Activated CD4-positive, alpha-beta memory T cell treated with anti-CD3 and anti-CD28 coated beads for 36 hours (primary cell): ENCODE measurements around the gene TNKS2. TPM values are rescaled to one million over a fixed set of nuclear protein-coding genes. Genes with fewer than 3 reads are reported as not detected.

ENCODE experiments used
- CTCF ChIA-PET: fragments of 350-600 bp; sonication (Branson Sonifier 250); formaldehyde crosslinking; loops from one replicate; lab custom pipeline; 2021; ENCODE audit warnings: antibody characterized with exemption, inconsistent platforms; lab: Charles Lee
- POLR2A ChIA-PET: fragments of 350-600 bp; sonication (Branson Sonifier 250); formaldehyde crosslinking; loops from one replicate; lab custom pipeline; 2021; ENCODE audit warnings: antibody characterized with exemption; lab: Charles Lee
- DNase-seq: peaks from one replicate; pipeline ENCODE4 v3.0.0-alpha.2; 2020
- H3K27ac Mint-ChIP-seq: one replicate; pipeline ENCODE4 v1.8.0; 2021; ENCODE audit warnings: mixed read lengths
- H3K27me3 Mint-ChIP-seq: one replicate; pipeline ENCODE4 v1.8.0; 2021; ENCODE audit warnings: mixed read lengths
- H3K36me3 Mint-ChIP-seq: one replicate; pipeline ENCODE4 v1.8.0; 2021; ENCODE audit warnings: mixed read lengths
- H3K4me1 Mint-ChIP-seq: one replicate; pipeline ENCODE4 v1.8.0; 2021; ENCODE audit warnings: low read depth, mixed read lengths
- H3K4me3 Mint-ChIP-seq: one replicate; pipeline ENCODE4 v1.8.0; 2021; ENCODE audit warnings: mild to moderate bottlenecking, mixed read lengths
- H3K9me3 Mint-ChIP-seq: one replicate; pipeline ENCODE4 v1.8.0; 2021; ENCODE audit warnings: mixed read lengths
- intact Hi-C: fragments of 100-400 bp; cut with micrococcal nuclease; formaldehyde crosslinking; loops from one replicate; pipeline ENCODE4 v1.15.1; 2023
- total RNA-seq, 2 experiments: library from RNA; stranded (reverse); gene quantifications; one replicate each; pipeline ENCODE4 v1.2.3, GENCODE V29; 2021

TNKS2 gene
- total RNA-seq, 2 experiments from 2014 or later = 34.5 to 35.7 TPM

DNA sequence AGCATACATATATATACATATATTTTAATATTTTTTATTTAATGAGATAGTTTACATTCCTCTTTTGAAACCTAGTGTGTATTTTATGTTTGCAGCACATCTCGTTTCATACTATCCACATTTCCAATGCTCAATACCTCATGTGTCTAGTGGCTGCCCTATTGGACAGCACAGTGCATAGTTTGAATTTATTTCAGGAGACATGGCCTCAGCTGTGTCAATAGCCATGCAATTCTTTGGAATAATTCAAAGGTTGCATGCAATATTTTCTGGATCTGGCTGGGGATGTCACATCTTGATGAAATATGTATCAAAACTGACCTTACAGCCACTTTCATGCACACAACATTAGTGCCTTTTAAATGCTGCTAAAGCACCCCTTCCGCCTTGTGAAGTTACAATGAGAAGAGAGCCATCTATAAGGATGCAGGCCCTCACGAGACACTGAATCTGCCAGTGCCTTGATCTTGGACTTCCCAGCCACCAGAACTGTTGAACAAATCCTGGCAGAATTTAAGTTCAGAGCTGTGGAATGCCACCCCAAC is 98.1 kb downstream of the TNKS2 start:
- H3K36me3 Mint-ChIP-seq = no peaks in the 10 kb centered on the region
- intact Hi-C loops = no loop called here
- POLR2A ChIA-PET = no interaction called here
- no peak for DNase-seq
- no peaks in the 10 kb centered on the region for H3K9me3 Mint-ChIP-seq
- no peak overlapping the region for H3K4me3 Mint-ChIP-seq
- CTCF ChIA-PET = no interaction called here
- H3K27ac Mint-ChIP-seq = no peak overlapping the region
- H3K4me1 Mint-ChIP-seq = peaks cover 9% of the 10 kb centered on the region
- H3K27me3 Mint-ChIP-seq = peaks cover 2% of the 10 kb centered on the region

DNA sequence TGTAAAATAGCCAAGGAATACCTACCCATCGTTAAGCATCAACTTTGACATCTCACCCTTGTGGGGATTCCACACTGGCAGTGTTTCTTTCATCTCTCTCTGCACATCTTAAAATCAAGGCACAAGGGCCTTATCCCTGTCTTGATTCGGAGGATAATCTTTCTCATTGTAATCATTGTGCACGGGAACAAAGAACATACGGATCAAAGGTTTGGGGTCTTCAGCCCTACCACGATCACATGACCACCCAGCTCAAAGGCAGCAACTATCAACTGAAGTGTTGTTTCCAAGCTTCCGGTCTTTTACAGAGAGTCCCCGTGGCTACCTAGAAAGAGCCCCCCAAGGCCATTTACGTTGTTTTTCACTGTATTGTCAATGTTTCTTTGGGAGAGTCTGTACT is 99.2 kb downstream of the TNKS2 start:
- no peaks in the 10 kb centered on the region for H3K36me3 Mint-ChIP-seq
- H3K4me1 Mint-ChIP-seq = peaks cover 20% of the 10 kb centered on the region
- ChIA-PET CTCF (no interaction called here), POLR2A (no interaction called here)
- peaks cover 2% of the 10 kb centered on the region for H3K27me3 Mint-ChIP-seq
- no peaks in the 10 kb centered on the region for H3K9me3 Mint-ChIP-seq
- intact Hi-C loops = no loop called here
- H3K4me3 Mint-ChIP-seq = no peak overlapping the region
- H3K27ac Mint-ChIP-seq = no peak overlapping the region
- no peak for DNase-seq

DNA sequence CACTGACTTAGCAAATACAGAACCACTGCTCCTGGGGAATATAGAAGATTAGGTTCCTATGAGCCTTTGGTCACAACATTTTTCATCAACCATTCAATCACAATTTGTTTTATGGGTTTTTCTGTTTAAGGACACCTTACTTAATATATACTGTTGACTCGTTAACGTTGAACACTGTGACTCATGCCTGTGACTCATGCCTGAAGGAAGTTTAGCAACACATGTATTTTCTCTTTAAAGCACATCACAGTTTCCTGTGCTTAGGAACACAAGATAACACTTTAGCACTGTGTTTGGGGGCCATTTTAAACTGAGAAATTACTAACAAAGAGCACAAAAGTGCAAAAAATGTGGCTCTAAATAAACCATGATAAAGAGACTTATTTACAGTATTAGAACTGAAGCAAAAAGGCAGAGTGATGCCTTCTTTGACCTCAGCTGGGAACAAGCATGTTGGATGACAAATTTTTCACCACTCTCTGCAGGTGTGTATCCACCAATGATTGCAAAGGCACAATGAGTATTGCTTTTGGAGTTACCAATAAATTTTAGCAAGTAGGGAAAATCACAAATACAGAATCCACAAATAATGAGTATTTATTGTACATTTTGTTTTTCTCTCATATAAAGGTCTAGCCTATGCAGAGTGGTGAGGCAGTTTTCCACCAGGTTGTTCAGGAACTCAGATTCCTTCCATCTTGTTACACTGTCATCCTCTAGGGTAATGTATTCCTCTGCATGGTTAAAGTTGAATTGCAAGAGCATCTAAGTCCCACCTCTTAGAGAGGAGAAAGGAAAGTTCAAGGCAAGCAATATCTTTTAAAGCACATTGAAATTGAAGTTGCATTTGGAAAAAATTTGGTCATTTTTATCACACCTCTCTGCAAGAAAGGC is 103.8 kb downstream of the TNKS2 start:
- Mint-ChIP-seq H3K27ac (peak overlapping the region; percentile 72), H3K27me3 (peaks cover 2% of the 10 kb centered on the region), H3K4me3 (no peak overlapping the region), H3K36me3 (peaks cover 2% of the 10 kb centered on the region), H3K9me3 (no peaks in the 10 kb centered on the region), H3K4me1 (peaks cover 23% of the 10 kb centered on the region)
- peak; percentile 69 for DNase-seq
- ChIA-PET POLR2A (interaction anchor here (0.6 kb wide), 1 partner anchor 53 kb away, joined by 4 read pairs; no protein-coding TSS in a partner anchor), CTCF (no interaction called here)
- intact Hi-C loops = loop anchor here (1.0 to 10.0 kb wide), 2 partner anchors 105 to 737 kb away; no protein-coding TSS in a partner anchor

DNA sequence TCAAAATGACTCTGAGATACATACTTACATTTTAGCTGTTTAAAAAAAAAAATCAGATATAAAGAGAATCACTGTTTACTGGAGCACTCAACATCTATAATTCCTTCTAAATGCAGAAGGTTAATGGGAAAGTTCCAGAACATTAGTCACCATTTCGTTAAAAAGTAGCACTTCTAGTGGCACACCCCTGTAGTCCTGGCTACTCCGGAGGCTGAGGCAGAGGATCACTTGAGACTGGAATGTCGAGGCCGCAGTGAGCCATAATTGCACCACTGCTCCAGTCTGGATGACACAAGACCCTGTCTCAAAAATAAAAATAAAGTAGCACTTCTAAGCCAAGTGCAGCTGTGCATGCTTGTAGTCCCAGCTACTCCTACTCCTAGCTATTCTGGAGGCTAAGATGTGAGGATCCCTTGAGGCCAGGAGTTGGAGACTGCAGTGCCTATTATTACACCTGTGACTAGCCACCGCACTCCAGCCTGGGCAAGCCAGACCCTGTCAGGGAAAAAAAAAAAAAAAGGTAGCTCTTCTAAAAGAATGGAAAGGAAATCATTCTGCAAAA is 108.9 kb downstream of the TNKS2 start:
- Mint-ChIP-seq H3K9me3 (no peaks in the 10 kb centered on the region), H3K4me1 (peaks cover 23% of the 10 kb centered on the region), H3K27me3 (no peaks in the 10 kb centered on the region), H3K27ac (no peak overlapping the region), H3K4me3 (peak overlapping the region; percentile 83), H3K36me3 (peaks cover 2% of the 10 kb centered on the region)
- ChIA-PET POLR2A (interaction anchor here (1.3 kb wide), 1 partner anchor 8 kb away, joined by 3 read pairs; no protein-coding TSS in a partner anchor), CTCF (interaction anchor here (0.6 to 2.5 kb wide), 6 partner anchors 17 to 896 kb away, joined by 3 to 20 read pairs (median 9); partner anchors contain the start of genes BTAF1 and TNKS2)
- DNase-seq = no peak
- intact Hi-C loops = loop anchor here (10.0 kb wide), 1 partner anchor 742 kb away; no protein-coding TSS in a partner anchor

DNA sequence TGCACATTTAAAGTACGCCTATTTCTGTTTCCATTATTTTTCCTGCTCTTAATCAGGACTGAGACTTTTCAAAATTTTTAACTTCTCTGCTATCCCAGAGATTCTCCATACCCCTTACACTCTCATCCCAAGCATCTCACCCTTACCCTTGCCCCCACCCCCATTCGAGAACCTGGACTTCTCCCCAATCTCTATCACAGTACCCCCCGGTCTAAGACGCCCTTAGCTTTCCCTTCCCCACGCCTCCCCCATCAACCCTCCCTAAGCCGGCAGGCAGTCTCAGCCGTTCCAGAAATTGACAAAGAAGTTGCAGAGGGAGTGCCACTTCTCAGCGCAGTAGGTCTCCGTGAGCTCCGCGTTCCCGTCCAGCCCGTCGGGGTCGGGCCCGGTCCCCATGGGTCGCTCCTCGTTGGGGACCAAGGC is 109.7 kb downstream of the TNKS2 start:
- H3K36me3 Mint-ChIP-seq = peaks cover 2% of the 10 kb centered on the region
- H3K27ac Mint-ChIP-seq = peak overlapping the region; percentile 6
- H3K4me3 Mint-ChIP-seq = peak overlapping the region; percentile 83
- peaks cover 16% of the 10 kb centered on the region for H3K4me1 Mint-ChIP-seq
- H3K9me3 Mint-ChIP-seq = no peaks in the 10 kb centered on the region
- peaks cover 2% of the 10 kb centered on the region for H3K27me3 Mint-ChIP-seq
- ChIA-PET CTCF (interaction anchor here (0.6 to 2.5 kb wide), 14 partner anchors 14 to 1053 kb away, joined by 3 to 20 read pairs (median 4); partner anchors contain the start of genes BTAF1 and TNKS2), POLR2A (interaction anchor here (0.7 to 2.0 kb wide), 5 partner anchors 9 to 111 kb away, joined by 3 to 24 read pairs (median 4); partner anchors contain the start of gene BTAF1)
- no peak for DNase-seq
- intact Hi-C loops = loop anchor here (1.0 to 10.0 kb wide), 4 partner anchors 15 to 743 kb away; partner anchors contain the start of gene BTAF1

DNA sequence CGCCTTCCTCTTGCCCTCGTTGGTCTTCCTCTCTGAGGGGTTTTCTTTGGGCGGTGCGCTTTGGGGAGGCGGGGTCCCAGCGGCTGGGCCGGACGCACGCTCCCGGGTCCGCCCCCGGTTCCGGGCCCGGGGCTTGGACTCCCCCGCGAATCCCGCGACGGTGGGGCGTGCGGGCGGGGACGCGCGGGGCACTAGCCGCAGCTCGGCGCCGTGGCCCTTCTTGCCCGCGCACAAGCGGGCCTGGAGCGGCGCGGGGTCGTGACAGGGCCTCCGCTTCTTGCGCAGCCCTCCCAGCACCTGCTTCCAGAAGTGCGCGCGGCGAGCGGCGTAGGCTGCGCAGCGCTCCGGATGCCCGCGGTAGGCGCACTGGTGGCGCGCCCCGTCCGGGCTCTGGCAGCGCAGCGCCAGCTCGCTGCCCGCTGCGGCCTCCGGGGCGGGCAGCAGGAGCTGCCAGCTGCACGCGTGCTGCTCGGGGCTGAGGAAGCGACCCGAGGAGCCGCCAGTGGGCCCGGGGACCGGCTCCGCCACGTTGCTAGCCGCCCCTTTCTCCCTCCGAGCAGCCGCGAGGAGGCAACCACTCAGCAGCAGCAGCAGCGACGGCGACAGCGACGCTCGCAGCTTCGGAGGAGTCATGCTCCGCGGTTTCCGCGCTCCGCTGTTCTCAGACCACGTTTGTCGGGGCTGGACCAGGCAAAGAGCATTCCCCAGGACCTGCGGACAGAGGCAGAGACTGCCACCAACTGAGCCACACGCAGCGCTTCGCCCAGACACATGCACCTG is 110.3 kb downstream of the TNKS2 start:
- H3K36me3 Mint-ChIP-seq = peaks cover 2% of the 10 kb centered on the region
- no peaks in the 10 kb centered on the region for H3K9me3 Mint-ChIP-seq
- ChIA-PET CTCF (interaction anchor here (0.6 to 2.5 kb wide), 16 partner anchors 14 to 1054 kb away, joined by 3 to 20 read pairs (median 4); partner anchors contain the start of genes BTAF1 and TNKS2), POLR2A (interaction anchor here (1.0 to 2.0 kb wide), 4 partner anchors 13 to 21 kb away, joined by 3 to 24 read pairs (median 4); partner anchors contain the start of gene BTAF1)
- peak overlapping the region; percentile 91 for H3K4me3 Mint-ChIP-seq
- DNase-seq = peak; percentile 82
- peaks cover 5% of the 10 kb centered on the region for H3K27me3 Mint-ChIP-seq
- peaks cover 16% of the 10 kb centered on the region for H3K4me1 Mint-ChIP-seq
- intact Hi-C loops = loop anchor here (1.0 to 10.0 kb wide), 4 partner anchors 15 to 744 kb away; partner anchors contain the start of gene BTAF1
- H3K27ac Mint-ChIP-seq = peak overlapping the region; percentile 75

DNA sequence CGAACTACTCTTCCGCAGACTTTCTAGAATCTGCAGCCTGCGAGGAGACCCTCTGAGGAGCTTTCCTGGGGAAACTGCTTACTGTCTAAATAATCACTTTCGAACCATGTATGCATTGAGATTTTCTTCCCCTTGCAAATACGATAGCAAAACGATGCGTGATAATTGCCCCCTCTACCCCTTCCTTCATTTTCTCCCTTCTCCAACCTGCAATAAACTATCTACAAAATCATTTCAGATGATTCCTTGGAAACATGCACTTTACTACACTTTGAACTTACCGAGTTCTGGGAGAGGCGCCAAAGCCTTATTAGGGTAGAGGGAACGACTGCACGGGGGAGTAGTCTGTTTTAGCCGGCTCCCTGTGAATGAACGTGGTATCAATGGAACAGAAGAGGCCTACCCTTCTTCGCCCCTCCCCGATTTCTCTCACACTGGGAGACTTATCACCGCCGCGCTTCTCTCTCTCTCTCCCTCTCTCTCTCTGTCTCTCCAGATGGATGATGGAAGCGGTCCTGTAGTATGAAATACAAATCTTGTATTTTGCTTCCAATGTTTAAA is 111.0 kb downstream of the TNKS2 start, which contains the start of gene FGFBP3:
Gene FGFBP3, minus strand, starts transcription at position 370 of the 561 bp plus-strand sequence. CDS start 517 bp downstream, outside the sequence.
- intact Hi-C loops = loop anchor here (2.0 to 10.0 kb wide), 2 partner anchors 36 to 744 kb away; no protein-coding TSS in a partner anchor
- Mint-ChIP-seq H3K4me3 (peak within 1 kb of the TSS; percentile 91), H3K27ac (peak within 1 kb of the TSS; percentile 75), H3K4me1 (peaks cover 16% of the 10 kb centered on the region), H3K36me3 (peaks cover 2% of the 10 kb centered on the region), H3K27me3 (peaks cover 9% of the 10 kb centered on the region), H3K9me3 (no peaks in the 10 kb centered on the region)
- ChIA-PET CTCF (interaction anchor here (0.6 to 2.5 kb wide), 10 partner anchors 13 to 611 kb away, joined by 3 to 20 read pairs (median 5); partner anchors contain the start of genes BTAF1 and TNKS2), POLR2A (interaction anchor here (1.2 to 2.0 kb wide), 3 partner anchors 12 to 22 kb away, joined by 3 to 24 read pairs (median 6); partner anchors contain the start of gene BTAF1)
- peak; percentile 58 for DNase-seq

DNA sequence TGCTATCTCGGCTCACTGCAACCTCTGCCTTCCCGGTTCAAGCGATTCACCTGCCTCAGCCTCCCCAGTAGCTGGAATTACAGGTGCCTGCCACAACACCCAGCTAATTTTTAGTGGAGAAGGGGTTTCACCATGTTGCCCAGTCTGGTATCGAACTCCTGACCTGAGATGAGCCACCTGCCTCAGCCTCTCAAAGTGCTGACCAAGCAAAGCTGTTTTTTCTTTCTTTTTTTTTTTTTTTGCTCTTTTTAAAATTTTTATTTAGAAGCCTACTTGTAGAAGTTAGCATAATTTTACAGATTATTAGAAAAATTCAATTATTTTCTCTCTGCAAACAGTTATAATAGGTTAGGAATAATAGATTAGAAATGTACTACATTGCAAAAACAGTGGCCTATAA is 112.2 kb downstream of the TNKS2 start:
- H3K27ac Mint-ChIP-seq = no peak overlapping the region
- H3K4me3 Mint-ChIP-seq = no peak overlapping the region
- ChIA-PET CTCF (interaction anchor here (0.7 kb wide), 1 partner anchor 169 kb away, joined by 3 read pairs; no protein-coding TSS in a partner anchor), POLR2A (interaction anchor here (0.6 kb wide), 1 partner anchor 148 kb away, joined by 5 read pairs; no protein-coding TSS in a partner anchor)
- H3K9me3 Mint-ChIP-seq = no peaks in the 10 kb centered on the region
- peaks cover 16% of the 10 kb centered on the region for H3K4me1 Mint-ChIP-seq
- intact Hi-C loops = no loop called here
- H3K27me3 Mint-ChIP-seq = peaks cover 14% of the 10 kb centered on the region
- DNase-seq = no peak
- no peaks in the 10 kb centered on the region for H3K36me3 Mint-ChIP-seq
